Smooth muscle cell (in vitro differentiated cells): ENCODE data around the gene AGAP3. TPM values are rescaled to one million over a fixed set of nuclear protein-coding genes. Genes with fewer than 3 reads are reported as not detected.

ENCODE experiments used
- DNase-seq: peaks from one replicate; lab custom pipeline; 2025; ENCODE audit not compliant: unreplicated experiment; lab: John Stamatoyannopoulos, UW
- H2AFZ ChIP-seq: fragments of 200-600 bp; sonication (generic); 2 replicates; pipeline ENCODE4 v1.6.0; 2016; ENCODE audit warnings: antibody characterized with exemption, low read depth, mild to moderate bottlenecking
- H3F3A ChIP-seq: fragments of 200-600 bp; sonication (generic); 2 replicates; pipeline ENCODE4 v1.6.0; 2017; ENCODE audit warnings: antibody characterized with exemption, low read depth
- H3K27ac ChIP-seq: fragments of 200-600 bp; sonication (generic); 2 replicates; pipeline ENCODE4 v1.5.1; 2016; ENCODE audit warnings: low read depth, mild to moderate bottlenecking
- H3K27me3 ChIP-seq: fragments of 200-600 bp; sonication (generic); 2 replicates; pipeline ENCODE4 v1.6.1; 2016; ENCODE audit warnings: low read depth, mild to moderate bottlenecking
- H3K36me3 ChIP-seq: fragments of 200-600 bp; sonication (generic); 2 replicates; pipeline ENCODE4 v1.5.1; 2016; ENCODE audit warnings: low read depth
- H3K4me1 ChIP-seq: fragments of 200-600 bp; sonication (generic); 2 replicates; pipeline ENCODE4 v1.5.1; 2016; ENCODE audit warnings: low read depth
- H3K4me2 ChIP-seq: fragments of 200-600 bp; sonication (generic); 2 replicates; pipeline ENCODE4 v1.6.0; 2016; ENCODE audit warnings: mild to moderate bottlenecking
- H3K4me3 ChIP-seq: fragments of 200-600 bp; sonication (generic); 2 replicates; pipeline ENCODE4 v1.5.1; 2016; ENCODE audit warnings: mild to moderate bottlenecking
- H3K79me2 ChIP-seq: fragments of 200-600 bp; sonication (generic); 2 replicates; pipeline ENCODE4 v1.6.0; 2016; ENCODE audit warnings: low read depth, mild to moderate bottlenecking
- H3K9ac ChIP-seq: fragments of 200-600 bp; sonication (generic); 2 replicates; pipeline ENCODE4 v1.6.0; 2016; ENCODE audit warnings: low read depth
- H3K9me3 ChIP-seq: fragments of 200-600 bp; sonication (generic); replicated peaks from 2 replicates; pipeline ENCODE4 v1.5.1; 2016; ENCODE audit warnings: low read depth
- H4K20me1 ChIP-seq: fragments of 200-600 bp; sonication (generic); 2 replicates; pipeline ENCODE4 v1.6.0; 2016; ENCODE audit warnings: low read depth
- CTCF ChIP-seq: fragments of 200-600 bp; sonication (generic); IDR thresholded peaks from 2 replicates; pipeline ENCODE4 v1.5.1; 2017; ENCODE audit warnings: borderline replicate concordance, mild to moderate bottlenecking, antibody characterized with exemption; ENCODE audit not compliant: insufficient read depth, poor library complexity, severe bottlenecking
- WGBS: methylation state at CpG from one replicate; pipeline ENCODE4 v1.1.7; 2016; ENCODE audit warnings: low lambda C conversion rate; 5-methylcytosine and 5-hydroxymethylcytosine counted together
- polyA plus RNA-seq: library from polyadenylated mRNA; unstranded; fragments of >200 nt; fragmentation: Nextera tagmentation; extraction: Ambion mirVana; gene quantifications from 2 replicates; pipeline ENCODE4 v1.2.1, GENCODE V29; 2016
- total RNA-seq: library from RNA; depleted of rRNA; stranded (reverse); fragments of >200 nt; gene quantifications from 2 replicates; pipeline ENCODE4 v1.2.3, GENCODE V29; 2014

The AGAP3 gene
- total and polyA plus RNA-seq, 2 experiments from 2014 or later, result 29.8 to 51.4 TPM

- Histone ChIP-seq H3K4me3 (no peak overlapping the region), H2AFZ (no peak overlapping the region), H3K4me1 (no peaks in the 10 kb centered on the region), H3K9ac (no peak overlapping the region), H3F3A (no peaks in the 10 kb centered on the region), H3K27me3 (peaks cover 39% of the 10 kb centered on the region), H3K27ac (no peak overlapping the region), H4K20me1 (no peaks in the 10 kb centered on the region), H3K36me3 (no peaks in the 10 kb centered on the region), H3K4me2 (no peak overlapping the region), H3K9me3 (no peaks in the 10 kb centered on the region), H3K79me2 (no peaks in the 10 kb centered on the region)
- DNase-seq, result no peak
- WGBS, result 88% methylated on average over 2 of the region's 2 CpGs
- TF ChIP-seq CTCF, result no peak
These were observed 92.6 kb downstream of the AGAP3 start for GRCh38 chr7:151178831-151179230.

- H3K4me1 ChIP-seq, result no peaks in the 10 kb centered on the region
- TF ChIP-seq CTCF, result no peak
These were observed 93.1 kb downstream of the AGAP3 start for GRCh38 chr7:151179287-151179860.

GRCh38 chr7:151179946-151180345 lies 93.7 kb downstream of the AGAP3 start:
- Histone ChIP-seq H3K4me2 (no peak overlapping the region), H4K20me1 (no peaks in the 10 kb centered on the region), H3K4me1 (no peaks in the 10 kb centered on the region), H3K27me3 (peaks cover 38% of the 10 kb centered on the region), H3K27ac (no peak overlapping the region), H3K36me3 (no peaks in the 10 kb centered on the region), H3K79me2 (no peaks in the 10 kb centered on the region), H2AFZ (no peak overlapping the region), H3K9me3 (no peaks in the 10 kb centered on the region), H3K9ac (no peak overlapping the region), H3K4me3 (no peak overlapping the region), H3F3A (no peaks in the 10 kb centered on the region)
- TF ChIP-seq CTCF, result no peak
- WGBS, result 89% methylated on average over 4 of the region's 4 CpGs
- DNase-seq, result no peak

More at GRCh38 chr7:151179287-151179860, 93.1 kb downstream of the AGAP3 start:
- H3K4me3 ChIP-seq, result no peak overlapping the region
- H3K27ac ChIP-seq, result no peak overlapping the region
- H3K4me2 ChIP-seq, result no peak overlapping the region
- WGBS, result 91% methylated on average over 8 of the region's 8 CpGs
- no peak for DNase-seq
- no peak overlapping the region for H2AFZ ChIP-seq
- H4K20me1 ChIP-seq, result no peaks in the 10 kb centered on the region
- no peaks in the 10 kb centered on the region for H3K36me3 ChIP-seq
- H3K9ac ChIP-seq, result no peak overlapping the region
- H3K79me2 ChIP-seq, result no peaks in the 10 kb centered on the region
- no peaks in the 10 kb centered on the region for H3K9me3 ChIP-seq
- H3F3A ChIP-seq, result no peaks in the 10 kb centered on the region
- peaks cover 39% of the 10 kb centered on the region for H3K27me3 ChIP-seq

- no peak overlapping the region for H3K9ac ChIP-seq
- no peaks in the 10 kb centered on the region for H3F3A ChIP-seq
- H3K79me2 ChIP-seq, result no peaks in the 10 kb centered on the region
- peaks cover 27% of the 10 kb centered on the region for H3K27me3 ChIP-seq
- H3K9me3 ChIP-seq, result no peaks in the 10 kb centered on the region
- 93% methylated on average over 22 of the region's 22 CpGs for WGBS
- no peaks in the 10 kb centered on the region for H3K4me1 ChIP-seq
- H3K4me2 ChIP-seq, result no peak overlapping the region
- H3K36me3 ChIP-seq, result no peaks in the 10 kb centered on the region
- TF ChIP-seq CTCF, result no peak
- DNase-seq, result no peak
- H3K4me3 ChIP-seq, result no peak overlapping the region
- H4K20me1 ChIP-seq, result no peaks in the 10 kb centered on the region
- H2AFZ ChIP-seq, result no peak overlapping the region
- no peak overlapping the region for H3K27ac ChIP-seq
These were observed 94.7 kb downstream of the AGAP3 start for GRCh38 chr7:151181011-151181431.
